Sigmoid colon (tissue), 7 donors: ENCODE data around the gene DNAI4. TPM values are rescaled to one million over a fixed set of nuclear protein-coding genes. Genes with fewer than 3 reads are reported as not detected.
A peak's percentile ranks its signal among the peaks of the same experiment; 100 is the strongest.

Experiments
- DNase-seq: peaks from one replicate; pipeline ENCODE4 v3.0.0-alpha.2; 2019
- H3K27ac ChIP-seq, 4 donors: fragments of 200-600 bp; sonication (generic); one replicate each; pipeline ENCODE4 v1.5.1; 2016 to 2019; ENCODE audit warnings: mild to moderate bottlenecking in 1 of 4
- H3K27me3 ChIP-seq, 3 donors: fragments of 200-600 bp; sonication (generic); one replicate each; pipeline ENCODE4 v1.5.1; 2019; ENCODE audit warnings: mild to moderate bottlenecking in 1 of 3
- H3K36me3 ChIP-seq, 4 donors: fragments of 200-600 bp; sonication (generic); one replicate each; pipeline ENCODE4 v1.5.1; 2016 to 2019
- H3K4me1 ChIP-seq, 4 donors: fragments of 200-600 bp; sonication (generic); one replicate each; pipeline ENCODE4 v1.5.1; 2017 to 2019
- H3K4me3 ChIP-seq, 4 donors: fragments of 200-600 bp; sonication (generic); one replicate each; pipeline ENCODE4 v1.5.1; 2017 to 2019; ENCODE audit warnings: mild to moderate bottlenecking in 2 of 4, moderate library complexity in 1 of 4
- H3K9me3 ChIP-seq, 4 donors: fragments of 200-600 bp in 3 of 4; sonication (generic) in 3 of 4; one replicate each; pipeline versions ENCODE4 v1.5.1 to v1.6.1; 2013 to 2019
- EP300 ChIP-seq, 4 donors: sonication (generic); formaldehyde crosslinking; IDR thresholded peaks; one replicate each; pipeline ENCODE4 v1.6.1; 2017; ENCODE audit warnings: antibody characterized with exemption in 4 of 4
- POLR2A ChIP-seq, 2 donors: fragments of 450-650 bp; IDR thresholded peaks; one replicate each; pipeline ENCODE4 v1.6.1; 2016; ENCODE audit warnings: antibody characterized with exemption in 2 of 2, mild to moderate bottlenecking in 2 of 2, moderate library complexity in 2 of 2
- POLR2AphosphoS5 ChIP-seq, 4 donors: sonication (generic); formaldehyde crosslinking; IDR thresholded peaks; one replicate each; pipeline ENCODE4 v1.6.1; 2017; ENCODE audit warnings: antibody characterized with exemption in 4 of 4
- WGBS, 2 donors: extraction: QIAGEN DNeasy Blood & Tissue Kit; methylation state at CpG; one replicate each; pipeline ENCODE4 v1.1.7; 2013; 5-methylcytosine and 5-hydroxymethylcytosine counted together
- intact Hi-C: fragments of 100-400 bp; cut with DNase I; formaldehyde crosslinking; loops from one replicate; pipeline ENCODE4 v1.15.1; 2023
- polyA plus RNA-seq, 3 donors: library from polyadenylated mRNA; stranded (reverse); fragments of 200-250 nt; gene quantifications; one replicate each; pipeline ENCODE4 v1.2.3, GENCODE V29; 2013
- total RNA-seq, 4 donors: library from RNA; depleted of rRNA; stranded (reverse); fragments of >200 nt; gene quantifications; one replicate each; pipeline ENCODE4 v1.1.0, GENCODE V29; 2016
- TF ChIP-seq, protein P1 (sequence below), 4 experiments: fragments of 450-650 bp in 3 of 4; fragments of 200-600 bp in 1 of 4; IDR thresholded peaks; one replicate each; pipeline ENCODE4 v1.5.1; 2016 to 2019; ENCODE audit warnings: antibody characterized with exemption in 4 of 4, mild to moderate bottlenecking in 3 of 4, moderate library complexity in 2 of 4
- donor health status: healthy with polysubstance abuse.
- donor health status: Bipolar disorder and iron deficiency.
- donor health status: healthy.

DNAI4 gene
- total and polyA plus RNA-seq, 7 donors, result 3.0 to 16.1 (median 8.4) TPM

- no peaks in the 10 kb centered on the region for H3K27me3 ChIP-seq
- DNase-seq, result no peak
- H3K4me3 ChIP-seq, result no peak overlapping the region
- TF ChIP-seq, protein P1, sequence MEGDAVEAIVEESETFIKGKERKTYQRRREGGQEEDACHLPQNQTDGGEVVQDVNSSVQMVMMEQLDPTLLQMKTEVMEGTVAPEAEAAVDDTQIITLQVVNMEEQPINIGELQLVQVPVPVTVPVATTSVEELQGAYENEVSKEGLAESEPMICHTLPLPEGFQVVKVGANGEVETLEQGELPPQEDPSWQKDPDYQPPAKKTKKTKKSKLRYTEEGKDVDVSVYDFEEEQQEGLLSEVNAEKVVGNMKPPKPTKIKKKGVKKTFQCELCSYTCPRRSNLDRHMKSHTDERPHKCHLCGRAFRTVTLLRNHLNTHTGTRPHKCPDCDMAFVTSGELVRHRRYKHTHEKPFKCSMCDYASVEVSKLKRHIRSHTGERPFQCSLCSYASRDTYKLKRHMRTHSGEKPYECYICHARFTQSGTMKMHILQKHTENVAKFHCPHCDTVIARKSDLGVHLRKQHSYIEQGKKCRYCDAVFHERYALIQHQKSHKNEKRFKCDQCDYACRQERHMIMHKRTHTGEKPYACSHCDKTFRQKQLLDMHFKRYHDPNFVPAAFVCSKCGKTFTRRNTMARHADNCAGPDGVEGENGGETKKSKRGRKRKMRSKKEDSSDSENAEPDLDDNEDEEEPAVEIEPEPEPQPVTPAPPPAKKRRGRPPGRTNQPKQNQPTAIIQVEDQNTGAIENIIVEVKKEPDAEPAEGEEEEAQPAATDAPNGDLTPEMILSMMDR (IDR thresholded peaks at IDR 0.05), result no peak
- TF ChIP-seq EP300 (IDR thresholded peaks at IDR 0.05) (no peak), POLR2AphosphoS5 (IDR thresholded peaks at IDR 0.05) (no peak)
- 94% methylated on average over 6 of the region's 6 CpGs for WGBS, 2 donors
- no peaks in the 10 kb centered on the region for H3K9me3 ChIP-seq
- intact Hi-C loops, result no loop called here
- H3K4me1 ChIP-seq, result peaks cover 0 to 8% (median 2%) of the 10 kb centered on the region in 4 donors
- peaks cover 0 to 60% (median 8%) of the 10 kb centered on the region in 4 donors for H3K36me3 ChIP-seq
- H3K27ac ChIP-seq, result no peak overlapping the region
Measured at GRCh38 chr1:66951513-66951912, 26.9 kb upstream of the DNAI4 start.

GRCh38 chr1:66947267-66947666 is 22.6 kb upstream of the DNAI4 start:
- Histone ChIP-seq H3K9me3 (no peaks in the 10 kb centered on the region), H3K27me3 (no peaks in the 10 kb centered on the region), H3K4me1 (peaks cover 0 to 30% (median 15%) of the 10 kb centered on the region in 4 donors), H3K27ac (no peak overlapping the region), H3K4me3 (no peak overlapping the region), H3K36me3 (peaks cover 0 to 49% (median 7%) of the 10 kb centered on the region in 4 donors)
- 91 to 94% methylated on average over 1 of the region's 1 CpG for WGBS, 2 donors
- no peak for DNase-seq
- intact Hi-C loops, result no loop called here
- TF ChIP-seq, protein P1 (IDR thresholded peaks at IDR 0.05), result no peak
- no peak for TF ChIP-seq POLR2A (IDR thresholded peaks at IDR 0.05)
- TF ChIP-seq POLR2AphosphoS5 (IDR thresholded peaks at IDR 0.05), result no peak
- no peak for TF ChIP-seq EP300 (IDR thresholded peaks at IDR 0.05)

- Histone ChIP-seq H3K27ac (peak overlapping the region in 1 of 4 donors; percentile 71), H3K36me3 (peaks cover 0 to 38% (median 4%) of the 10 kb centered on the region in 4 donors), H3K9me3 (no peaks in the 10 kb centered on the region), H3K4me1 (peaks cover 0 to 30% (median 15%) of the 10 kb centered on the region in 4 donors), H3K27me3 (no peaks in the 10 kb centered on the region), H3K4me3 (no peak overlapping the region)
- DNase-seq, result no peak
- WGBS, 2 donors, result 89 to 95% methylated on average over 3 of the region's 3 CpGs
- TF ChIP-seq, protein P1 (IDR thresholded peaks at IDR 0.05), result no peak
- no peak for TF ChIP-seq EP300 (IDR thresholded peaks at IDR 0.05)
- no peak for TF ChIP-seq POLR2AphosphoS5 (IDR thresholded peaks at IDR 0.05)
- no peak for TF ChIP-seq POLR2A (IDR thresholded peaks at IDR 0.05)
- intact Hi-C loops, result no loop called here
Measured at GRCh38 chr1:66945316-66945715, 20.7 kb upstream of the DNAI4 start.

GRCh38 chr1:66944330-66945274 is 19.9 kb upstream of the DNAI4 start:
- H3K36me3 ChIP-seq, result peaks cover 0 to 33% (median 4%) of the 10 kb centered on the region in 4 donors
- no peak overlapping the region for H3K4me3 ChIP-seq
- peaks cover 0 to 34% (median 15%) of the 10 kb centered on the region in 4 donors for H3K4me1 ChIP-seq
- H3K27me3 ChIP-seq, result no peaks in the 10 kb centered on the region
- H3K27ac ChIP-seq, result peak overlapping the region in 3 of 4 donors; percentile 55 to 71 (median 69)
- DNase-seq, result peak; percentile 84
- intact Hi-C loops, result no loop called here
- no peaks in the 10 kb centered on the region for H3K9me3 ChIP-seq
- 92 to 93% methylated on average over 7 of the region's 7 CpGs for WGBS, 2 donors
- TF ChIP-seq, protein P1 (IDR thresholded peaks at IDR 0.05), result no peak
- TF ChIP-seq EP300 (IDR thresholded peaks at IDR 0.05) (no peak), POLR2AphosphoS5 (IDR thresholded peaks at IDR 0.05) (no peak), POLR2A (IDR thresholded peaks at IDR 0.05) (no peak)
